Stimulated activated CD4-positive, alpha-beta T cell treated with anti-CD3 and anti-CD28 coated beads, Interleukin-4, amount 100 ng/mL, for 4 hours (primary cell): ENCODE data around the gene GSTP1.

Experiments
- DNase-seq, 2 experiments: peaks; one replicate each; pipeline ENCODE4 v3.0.0-alpha.2; 2020

GSTP1 gene

GRCh38 chr11:67632175-67632981 lies 48.8 kb downstream of the GSTP1 start:
- DNase-seq: no peak

- no peak for DNase-seq
Measured at GRCh38 chr11:67632982-67633755, 49.6 kb downstream of the GSTP1 start.

GRCh38 chr11:67633758-67634365 lies 50.2 kb downstream of the GSTP1 start:
- DNase-seq: no peak

- DNase-seq: no peak
Measured at GRCh38 chr11:67634366-67635230, 51.0 kb downstream of the GSTP1 start.

GRCh38 chr11:67635231-67635521 lies 51.6 kb downstream of the GSTP1 start:
- DNase-seq: no peak
